Osteocyte (in vitro differentiated cells): ENCODE data around the gene NEB. TPM values are rescaled to one million over a fixed set of nuclear protein-coding genes. Genes with fewer than 3 reads are reported as not detected.

ENCODE experiments used
- DNase-seq: peaks from one replicate; pipeline ENCODE4 v3.0.0; 2021; ENCODE audit warnings: mixed read lengths; ENCODE audit not compliant: unreplicated experiment; ENCODE audit errors: extremely low spot score
- H3K27ac Mint-ChIP-seq: one replicate; pipeline ENCODE4 v1.8.0; 2021; ENCODE audit warnings: mild to moderate bottlenecking, mixed read lengths; ENCODE audit not compliant: unreplicated experiment
- H3K27me3 Mint-ChIP-seq: one replicate; pipeline ENCODE4 v1.8.0; 2021; ENCODE audit warnings: mixed read lengths; ENCODE audit not compliant: unreplicated experiment
- H3K36me3 Mint-ChIP-seq: one replicate; pipeline ENCODE4 v1.8.0; 2021; ENCODE audit warnings: mixed read lengths; ENCODE audit not compliant: unreplicated experiment
- H3K4me1 Mint-ChIP-seq: one replicate; pipeline ENCODE4 v1.8.0; 2021; ENCODE audit warnings: mixed read lengths; ENCODE audit not compliant: unreplicated experiment
- H3K4me3 Mint-ChIP-seq: one replicate; pipeline ENCODE4 v1.8.0; 2021; ENCODE audit warnings: mild to moderate bottlenecking, moderate library complexity, mixed read lengths; ENCODE audit not compliant: unreplicated experiment
- H3K9me3 Mint-ChIP-seq: one replicate; pipeline ENCODE4 v1.8.0; 2021; ENCODE audit warnings: mixed read lengths; ENCODE audit not compliant: unreplicated experiment
- total RNA-seq: library from RNA; stranded (reverse); gene quantifications from 2 replicates; pipeline ENCODE4 v1.2.1, GENCODE V29; 2021
- TF ChIP-seq, protein P1 (sequence below): fragments of 200-600 bp; sonication (generic); IDR thresholded peaks from 2 replicates; pipeline ENCODE4 v1.5.0; 2021; ENCODE audit warnings: antibody characterized with exemption, mild to moderate bottlenecking, moderate library complexity

The NEB gene
- total RNA-seq, 1 donor from 2014 or later: 0.40 TPM

DNA sequence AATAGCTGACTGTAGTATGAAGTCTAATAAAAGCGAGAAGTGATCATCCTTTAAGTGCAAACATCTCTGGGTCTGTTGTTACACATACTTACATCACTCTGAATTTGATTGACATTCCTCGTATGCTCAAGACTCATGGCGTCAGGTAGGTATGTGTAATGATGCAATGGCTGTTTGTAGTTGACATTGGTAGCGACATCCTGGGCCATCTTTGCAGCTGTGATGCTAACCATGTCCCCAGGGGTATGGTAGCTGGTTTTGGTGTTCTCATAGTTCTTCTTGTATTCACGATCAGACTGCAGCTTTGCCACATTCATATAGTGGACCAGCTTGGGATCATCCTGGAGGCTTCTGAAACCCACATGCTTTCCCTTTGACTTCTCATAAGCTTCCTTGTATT lies 62.0 kb downstream of the NEB start:
- H3K36me3 Mint-ChIP-seq: no peaks in the 10 kb centered on the region
- no peak overlapping the region for H3K4me3 Mint-ChIP-seq
- no peak for DNase-seq

DNA sequence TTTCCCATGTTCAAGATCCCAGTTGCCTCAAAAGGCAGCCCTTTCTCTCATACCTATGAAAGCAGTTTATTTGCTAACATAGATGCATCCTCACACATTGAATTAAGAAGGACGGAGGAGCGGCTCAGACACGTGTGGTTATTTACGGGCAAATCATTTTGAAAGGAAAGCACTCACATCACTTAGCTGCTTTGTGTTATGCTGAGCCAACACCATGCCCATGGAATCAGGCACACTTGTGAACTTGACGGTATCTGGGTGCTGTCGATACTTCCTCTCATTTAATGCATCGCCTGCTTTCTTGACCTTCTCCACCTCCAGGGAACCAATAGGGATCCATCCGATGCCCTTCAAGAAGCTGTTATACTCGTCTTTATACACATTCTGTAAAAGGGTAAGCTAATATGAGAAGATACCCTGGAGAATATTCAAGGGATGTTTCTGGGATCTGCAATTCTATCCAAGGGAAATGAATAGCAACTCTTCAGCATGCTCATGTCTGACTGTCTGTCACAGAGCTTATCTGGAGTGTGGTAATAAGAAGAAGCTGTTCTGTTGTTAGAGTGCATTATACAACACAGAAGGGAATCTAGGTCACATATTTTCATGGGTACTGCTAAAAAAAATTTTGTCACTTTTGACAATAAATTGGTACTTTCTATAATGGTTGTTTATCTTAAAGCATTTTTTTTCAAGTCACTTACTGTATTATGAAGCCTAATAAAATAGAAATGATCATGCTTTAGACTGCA lies 63.3 kb downstream of the NEB start:
- TF ChIP-seq, protein P1, sequence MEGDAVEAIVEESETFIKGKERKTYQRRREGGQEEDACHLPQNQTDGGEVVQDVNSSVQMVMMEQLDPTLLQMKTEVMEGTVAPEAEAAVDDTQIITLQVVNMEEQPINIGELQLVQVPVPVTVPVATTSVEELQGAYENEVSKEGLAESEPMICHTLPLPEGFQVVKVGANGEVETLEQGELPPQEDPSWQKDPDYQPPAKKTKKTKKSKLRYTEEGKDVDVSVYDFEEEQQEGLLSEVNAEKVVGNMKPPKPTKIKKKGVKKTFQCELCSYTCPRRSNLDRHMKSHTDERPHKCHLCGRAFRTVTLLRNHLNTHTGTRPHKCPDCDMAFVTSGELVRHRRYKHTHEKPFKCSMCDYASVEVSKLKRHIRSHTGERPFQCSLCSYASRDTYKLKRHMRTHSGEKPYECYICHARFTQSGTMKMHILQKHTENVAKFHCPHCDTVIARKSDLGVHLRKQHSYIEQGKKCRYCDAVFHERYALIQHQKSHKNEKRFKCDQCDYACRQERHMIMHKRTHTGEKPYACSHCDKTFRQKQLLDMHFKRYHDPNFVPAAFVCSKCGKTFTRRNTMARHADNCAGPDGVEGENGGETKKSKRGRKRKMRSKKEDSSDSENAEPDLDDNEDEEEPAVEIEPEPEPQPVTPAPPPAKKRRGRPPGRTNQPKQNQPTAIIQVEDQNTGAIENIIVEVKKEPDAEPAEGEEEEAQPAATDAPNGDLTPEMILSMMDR: no peak

More for the DNA sequence above, 62.0 kb downstream of the NEB start:
- H3K27me3 Mint-ChIP-seq: peaks cover 25% of the 10 kb centered on the region
- H3K4me1 Mint-ChIP-seq: no peaks in the 10 kb centered on the region
- H3K27ac Mint-ChIP-seq: no peak overlapping the region
- TF ChIP-seq, protein P1: no peak
- H3K9me3 Mint-ChIP-seq: no peaks in the 10 kb centered on the region

DNA sequence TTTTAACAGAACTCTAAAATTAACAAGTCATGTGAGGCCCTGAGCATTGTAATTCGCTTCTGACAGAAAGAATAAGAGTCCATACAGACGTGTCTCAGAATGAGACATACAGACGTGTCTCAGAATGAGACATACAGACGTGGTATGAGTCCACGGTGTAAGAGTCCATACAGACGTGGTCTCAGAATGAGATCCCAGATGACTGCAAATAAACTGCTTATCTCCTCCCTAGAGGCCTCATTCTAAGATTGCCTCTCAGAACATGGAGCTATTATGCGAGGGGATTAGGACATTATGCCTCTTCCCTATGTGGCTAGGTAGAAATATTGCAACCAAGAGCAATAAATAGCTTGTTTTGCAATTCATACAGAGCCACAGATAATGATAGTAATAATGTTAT lies 63.9 kb downstream of the NEB start:
- Mint-ChIP-seq H3K36me3 (no peaks in the 10 kb centered on the region), H3K4me3 (no peak overlapping the region), H3K9me3 (no peaks in the 10 kb centered on the region), H3K27ac (no peak overlapping the region), H3K4me1 (no peaks in the 10 kb centered on the region), H3K27me3 (peaks cover 10% of the 10 kb centered on the region)
- DNase-seq: no peak
- TF ChIP-seq, protein P1: no peak

More for the DNA sequence above, 63.3 kb downstream of the NEB start:
- Mint-ChIP-seq H3K36me3 (no peaks in the 10 kb centered on the region), H3K27ac (no peak overlapping the region), H3K9me3 (no peaks in the 10 kb centered on the region), H3K27me3 (peaks cover 15% of the 10 kb centered on the region), H3K4me3 (no peak overlapping the region), H3K4me1 (no peaks in the 10 kb centered on the region)
- DNase-seq: no peak

DNA sequence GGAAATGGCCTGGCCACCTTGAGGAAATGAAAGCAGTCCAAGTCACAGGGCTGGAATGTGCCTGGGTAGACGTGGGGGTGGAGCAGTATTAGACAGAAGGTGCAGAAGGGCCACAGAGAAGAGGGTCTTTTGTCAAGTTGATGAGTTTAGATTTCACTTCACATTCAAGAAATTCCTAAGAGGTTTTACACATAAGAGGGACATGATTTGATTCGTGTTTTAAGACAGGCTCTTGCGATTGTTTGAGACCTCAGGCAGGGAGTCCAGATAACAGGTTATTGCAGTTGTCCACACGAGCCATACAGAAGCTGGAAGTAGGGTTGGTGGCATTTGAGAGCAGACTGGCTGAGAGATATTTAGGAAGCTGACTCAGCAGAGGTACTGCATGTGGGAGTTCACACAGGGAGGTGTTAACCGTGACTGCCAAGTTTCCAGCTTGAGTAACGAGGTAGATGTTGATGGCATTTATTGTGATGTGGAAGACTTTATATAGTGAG lies 64.6 kb downstream of the NEB start:
- Mint-ChIP-seq H3K4me1 (no peaks in the 10 kb centered on the region), H3K36me3 (no peaks in the 10 kb centered on the region), H3K4me3 (no peak overlapping the region), H3K27ac (no peak overlapping the region), H3K9me3 (no peaks in the 10 kb centered on the region), H3K27me3 (peaks cover 4% of the 10 kb centered on the region)
- TF ChIP-seq, protein P1: no peak
- no peak for DNase-seq

DNA sequence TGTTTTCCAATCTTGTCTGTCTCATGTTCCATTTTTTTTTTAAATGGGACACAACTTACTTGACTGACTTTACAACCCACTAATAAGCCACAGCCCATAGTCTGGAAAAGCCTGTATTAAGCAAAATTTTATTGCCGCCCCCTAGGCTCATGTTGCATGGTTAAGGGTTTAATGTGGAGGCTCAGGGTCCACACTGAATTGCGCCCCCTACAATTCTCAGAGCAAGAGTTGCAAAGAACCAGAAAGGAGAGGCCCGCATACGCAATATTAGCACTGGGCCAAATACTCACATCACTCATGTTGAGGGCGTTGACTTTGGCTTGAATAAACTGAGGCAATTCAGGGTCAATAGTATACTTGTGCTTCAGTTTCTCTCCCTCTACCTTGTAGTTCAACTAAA lies 65.5 kb downstream of the NEB start:
- no peaks in the 10 kb centered on the region for H3K9me3 Mint-ChIP-seq
- H3K4me3 Mint-ChIP-seq: no peak overlapping the region
- TF ChIP-seq, protein P1: no peak
- H3K4me1 Mint-ChIP-seq: no peaks in the 10 kb centered on the region
- H3K27ac Mint-ChIP-seq: no peak overlapping the region
- no peak for DNase-seq
- H3K36me3 Mint-ChIP-seq: no peaks in the 10 kb centered on the region
- no peaks in the 10 kb centered on the region for H3K27me3 Mint-ChIP-seq
